ENCODE results near the gene ODR4. TPM values are rescaled to one million over a fixed set of nuclear protein-coding genes. Genes with fewer than 3 reads are reported as not detected.

The ODR4 gene
- total RNA-seq, 2 experiments from 2014 or later, result 21.3 to 24.5 TPM

GRCh38 chr1:186374303-186375151, 1.1 kb upstream of the ODR4 start:
- Mint-ChIP-seq H3K4me3 (peak overlapping the region; percentile 92), H3K27me3 (no peaks in the 10 kb centered on the region), H3K9me3 (no peaks in the 10 kb centered on the region), H3K36me3 (ENCODE audit: low read depth) (peaks cover 63% of the 10 kb centered on the region), H3K27ac (peak overlapping the region; percentile 93), H3K4me1 (ENCODE audit: low read depth) (peaks cover 76% of the 10 kb centered on the region)
- Histone ChIP-seq H3K36me3 (ENCODE audit: insufficient read depth, low read length) (peaks cover 33% of the 10 kb centered on the region), H3K27me3 (ENCODE audit: control insufficient read depth in 1 of 2, insufficient read depth in 2 of 2, low read length in 2 of 2) (no peaks in the 10 kb centered on the region), H3K9me3 (ENCODE audit: control insufficient read depth in 1 of 2, insufficient read depth in 1 of 2, low read length in 2 of 2) (no peaks in the 10 kb centered on the region), H3K4me3 (ENCODE audit: low read length) (peak overlapping the region; percentile 79), H3K4me1 (ENCODE audit: insufficient read depth, low read length) (peaks cover 16% of the 10 kb centered on the region), H3K27ac (ENCODE audit: low read depth in 1 of 2, low read length in 2 of 2) (peak overlapping the region; percentile 89 to 96)
- POLR2A ChIA-PET, result interaction anchor here (0.6 to 1.6 kb wide), 25 partner anchors 11 to 1632 kb away, joined by 3 to 13 read pairs (median 4); partner anchors contain the start of genes EDEM3, IVNS1ABP, PRG4 and SWT1
- no peak for TF ChIP-seq CTCF (IDR thresholded peaks at IDR 0.05)
- ATAC-seq (ENCODE audit: poor library complexity) (peak; percentile 10), DNase-seq (peak in 11 of 14 experiments; percentile 1 to 65 (median 23))
- intact Hi-C loops (cut with DNase I, micrococcal nuclease), result loop anchor here (1.0 to 10.0 kb wide), 8 partner anchors 37 to 1622 kb away; partner anchors contain the start of genes EDEM3 (in 2 of the 2), IVNS1ABP (in 1 of the 2), RNF2 (in 1 of the 2) and SWT1 (in 1 of the 2)
- CTCF ChIA-PET, result interaction anchor here (0.7 to 2.0 kb wide), 24 partner anchors 8 to 1631 kb away, joined by 3 to 8 read pairs (median 4); partner anchors contain the start of genes EDEM3 and IVNS1ABP

- Histone ChIP-seq H3K4me1 (ENCODE audit: insufficient read depth, low read length) (peaks cover 16% of the 10 kb centered on the region), H3K27ac (ENCODE audit: low read depth in 1 of 2, low read length in 2 of 2) (peak overlapping the region; percentile 89 to 96), H3K9me3 (ENCODE audit: control insufficient read depth in 1 of 2, insufficient read depth in 1 of 2, low read length in 2 of 2) (no peaks in the 10 kb centered on the region), H3K36me3 (ENCODE audit: insufficient read depth, low read length) (peaks cover 30% of the 10 kb centered on the region), H3K4me3 (ENCODE audit: low read length) (peak overlapping the region; percentile 79), H3K27me3 (ENCODE audit: control insufficient read depth in 1 of 2, insufficient read depth in 2 of 2, low read length in 2 of 2) (no peaks in the 10 kb centered on the region)
- Mint-ChIP-seq H3K4me3 (peak overlapping the region; percentile 92), H3K27me3 (no peaks in the 10 kb centered on the region), H3K27ac (peak overlapping the region; percentile 93), H3K4me1 (ENCODE audit: low read depth) (peaks cover 73% of the 10 kb centered on the region), H3K9me3 (no peaks in the 10 kb centered on the region), H3K36me3 (ENCODE audit: low read depth) (peaks cover 62% of the 10 kb centered on the region)
- no peak for TF ChIP-seq CTCF (IDR thresholded peaks at IDR 0.05)
- intact Hi-C loops (cut with DNase I, micrococcal nuclease), result loop anchor here (1.0 to 10.0 kb wide), 7 partner anchors 610 to 1624 kb away; partner anchors contain the start of genes EDEM3 (in 2 of the 2), IVNS1ABP (in 1 of the 2), RNF2 (in 1 of the 2) and SWT1 (in 1 of the 2)
- peak; percentile 7 for ATAC-seq (ENCODE audit: poor library complexity)
- CTCF ChIA-PET, result interaction anchor here (1.0 to 2.0 kb wide), 15 partner anchors 8 to 1633 kb away, joined by 3 to 8 read pairs (median 4); partner anchors contain the start of gene IVNS1ABP
- DNase-seq, result no peak
- POLR2A ChIA-PET, result interaction anchor here (0.6 to 1.6 kb wide), 10 partner anchors 12 to 1622 kb away, joined by 3 to 13 read pairs (median 6); partner anchors contain the start of genes EDEM3, SWT1 and TRMT1L
Observed at GRCh38 chr1:186375929-186376319, 286 bp downstream of the ODR4 start.

GRCh38 chr1:186386725-186387383, 11.2 kb downstream of the ODR4 start:
- no peak for DNase-seq
- H3K4me1 Mint-ChIP-seq (ENCODE audit: low read depth), result no peaks in the 10 kb centered on the region
- ATAC-seq (ENCODE audit: poor library complexity), result no peak
- no peak overlapping the region for H3K27ac Mint-ChIP-seq
- POLR2A ChIA-PET, result no interaction called here
- Histone ChIP-seq H3K36me3 (ENCODE audit: insufficient read depth, low read length) (peaks cover 63% of the 10 kb centered on the region), H3K9me3 (ENCODE audit: control insufficient read depth in 1 of 2, insufficient read depth in 1 of 2, low read length in 2 of 2) (no peaks in the 10 kb centered on the region), H3K4me1 (ENCODE audit: insufficient read depth, low read length) (no peaks in the 10 kb centered on the region), H3K27me3 (ENCODE audit: control insufficient read depth in 1 of 2, insufficient read depth in 2 of 2, low read length in 2 of 2) (no peaks in the 10 kb centered on the region), H3K4me3 (ENCODE audit: low read length) (no peak overlapping the region), H3K27ac (ENCODE audit: low read depth in 1 of 2, low read length in 2 of 2) (no peak overlapping the region)
- H3K4me3 Mint-ChIP-seq, result no peak overlapping the region
- no peaks in the 10 kb centered on the region for H3K9me3 Mint-ChIP-seq
- TF ChIP-seq CTCF (IDR thresholded peaks at IDR 0.05), result no peak
- no peaks in the 10 kb centered on the region for H3K27me3 Mint-ChIP-seq
- CTCF ChIA-PET, result no interaction called here
- intact Hi-C loops (cut with DNase I, micrococcal nuclease), result loop anchor here in 1 of 2 experiments (2.0 kb wide), 1 partner anchor 22 kb away; no protein-coding TSS in a partner anchor
- H3K36me3 Mint-ChIP-seq (ENCODE audit: low read depth), result peaks cover 69% of the 10 kb centered on the region

Data from CD4-positive, alpha-beta T cell (primary cell).